Heart left ventricle (tissue), 13 donors: Measurements from ENCODE around the gene RNF180.
"Not testable (repeated sequence)": the region's sequence is repeated elsewhere in the genome, so short reads cannot be mapped to it uniquely, and the experiment has no call there.

Source experiments
- CTCF ChIP-seq, 12 donors: fragments of 200-600 bp; sonication (generic) in 4 of 12; IDR thresholded peaks; one replicate each; pipeline versions ENCODE4 v1.5.0 to v1.8.0; 2018 to 2022; ENCODE audit warnings: antibody characterized with exemption in 12 of 12, mild to moderate bottlenecking in 5 of 12
- POLR2A ChIP-seq, 2 donors: fragments of 450-650 bp; IDR thresholded peaks; one replicate each; pipeline ENCODE4 v1.6.1; 2017; ENCODE audit warnings: antibody characterized with exemption in 2 of 2, mild to moderate bottlenecking in 2 of 2, moderate library complexity in 2 of 2
- donor health status: ischemic (EF 13 %, LVEDD 7.1; RV severe dilation, severe dysfunction).
- donor health status: DM: no; HTN: yes; CAD: no.
- donor health status: DM: no; HTN: no; CAD: no.
- donor health status: ischemic (EF 25% LVEDD 6.9; RV normal size, moderate dysfunction).
- donor health status: ischemic (EF 25% LVEDD 5.7; RV mildly dilated, moderate dysfunction).
- donor health status: ischemic (EF 35%, LVEDD 5.7; RV mildly dilated, moderate dysfunction).
- donor health status: nonischemic (EF 11% LVEDD 7.7; RV severe dilation, severe dysfunction).
- donor health status: DM: yes; HTN: yes; CAD: no.
- donor health status: PGD.
- donor health status: ischemic (EF 29% LVEDD 5.4; RV normal size, mild dysfunction).
- donor health status: nonischemic (EF 23%, LVEDD 6.1; RV moderate dilation, normal function).

GRCh38 chr5:64288496-64288895, 122.9 kb downstream of the RNF180 start:
- TF ChIP-seq CTCF, POLR2A (IDR thresholded peaks at IDR 0.05): not testable (repeated sequence)
